NOMO-1 treated with DMSO at 0.1 percent for 48 hours (cell line): ENCODE results near the gene RPP21.

Experiments
- DNase-seq: peaks from one replicate; lab custom pipeline; 2025; ENCODE audit not compliant: unreplicated experiment; lab: John Stamatoyannopoulos, UW

RPP21 gene

GRCh38 chr6:30328397-30328796 lies 16.6 kb upstream of the RPP21 start:
- no peak for DNase-seq

- no peak for DNase-seq
These were observed 15.6 kb upstream of the RPP21 start for GRCh38 chr6:30329331-30329730.

GRCh38 chr6:30331981-30332380 lies 13.0 kb upstream of the RPP21 start:
- no peak for DNase-seq

GRCh38 chr6:30334075-30334783 lies 10.7 kb upstream of the RPP21 start:
- no peak for DNase-seq

GRCh38 chr6:30340589-30341054 lies 4.3 kb upstream of the RPP21 start:
- no peak for DNase-seq

GRCh38 chr6:30341218-30341617 lies 3.7 kb upstream of the RPP21 start:
- no peak for DNase-seq

- DNase-seq, result no peak
These were observed 3.2 kb upstream of the RPP21 start for GRCh38 chr6:30341728-30342127.

- no peak for DNase-seq
These were observed 627 bp upstream of the RPP21 start for GRCh38 chr6:30344191-30344867.

GRCh38 chr6:30345852-30346251 lies 896 bp downstream of the RPP21 start:
- no peak for DNase-seq

- DNase-seq, result peak; percentile 13
These were observed 4.0 kb downstream of the RPP21 start for GRCh38 chr6:30348957-30349356.

- peak; percentile 9 for DNase-seq
These were observed 4.6 kb downstream of the RPP21 start for GRCh38 chr6:30349421-30350177.

- DNase-seq, result no peak
These were observed 5.6 kb downstream of the RPP21 start for GRCh38 chr6:30350524-30350923.

GRCh38 chr6:30352550-30352949 lies 7.6 kb downstream of the RPP21 start:
- no peak for DNase-seq

- no peak for DNase-seq
These were observed 10.3 kb downstream of the RPP21 start for GRCh38 chr6:30355281-30355680.

GRCh38 chr6:30356536-30356935 lies 11.6 kb downstream of the RPP21 start:
- DNase-seq, result no peak

- peak; percentile 47 for DNase-seq
These were observed 13.0 kb downstream of the RPP21 start for GRCh38 chr6:30357678-30358540.

GRCh38 chr6:30359276-30359675 lies 14.3 kb downstream of the RPP21 start:
- DNase-seq, result no peak

GRCh38 chr6:30360139-30360538 lies 15.2 kb downstream of the RPP21 start:
- no peak for DNase-seq

- no peak for DNase-seq
These were observed 16.7 kb downstream of the RPP21 start for GRCh38 chr6:30361661-30362060.

- no peak for DNase-seq
These were observed 18.5 kb downstream of the RPP21 start for GRCh38 chr6:30363459-30363858.

GRCh38 chr6:30364591-30364990 lies 19.6 kb downstream of the RPP21 start:
- DNase-seq, result no peak
